HepG2 (cell line): ENCODE data around the gene MAP2K2. TPM values are rescaled to one million over a fixed set of nuclear protein-coding genes. Genes with fewer than 3 reads are reported as not detected.

Source experiments
- ATAC-seq: fragments of 200-7000 bp; cut with Tn5 transposase; 3 replicates; pipeline ENCODE4 v1.9.1; 2020; ENCODE audit warnings: mild to moderate bottlenecking, moderate library complexity
- BruUV-seq: library from RNA; stranded (reverse); fragments of 400-500 nt; replicated peaks from 2 replicates; lab custom pipeline; 2021; lab: Mats Ljungman, UMichigan
- CTCF ChIA-PET: fragments of 300-600 bp; formaldehyde crosslinking; extraction: SDS; loops from one replicate; lab custom pipeline; 2021; ENCODE audit warnings: low total read pairs, inconsistent platforms, low intra/inter-chr PET ratio; lab: Yijun Ruan, JAX
- POLR2A ChIA-PET: fragments of 350-600 bp; sonication (Branson Sonifier 250); formaldehyde crosslinking; loops from one replicate; lab custom pipeline; 2020; ENCODE audit warnings: antibody characterized with exemption, inconsistent platforms; lab: Yijun Ruan, JAX
- DNase-seq: peaks from one replicate; pipeline ENCODE4 v3.0.0-alpha.2; 2015; ENCODE audit warnings: low spot score
- FAIRE-seq: peaks from 3 replicates; lab custom pipeline; 2011; peaks lifted over from hg19 to GRCh38; lab: Jason Lieb, UNC
- H2AFZ ChIP-seq: one replicate; pipeline ENCODE4 v1.6.1; 2011; ENCODE audit warnings: low read length, inconsistent platforms
- H3K27ac ChIP-seq: fragments of 300-600 bp; 3 replicates; pipeline ENCODE4 v1.8.0; 2011; ENCODE audit warnings: mixed run types, mild to moderate bottlenecking, mixed read lengths, low read length, inconsistent platforms; ENCODE audit not compliant: insufficient read depth; ENCODE audit errors: extremely low read length
- H3K27me3 ChIP-seq, 2 experiments: fragments of 200-600 bp in 1 of 2; 2 replicates in 1 of 2; 3 replicates in 1 of 2; pipeline versions ENCODE4 v1.6.0 to v1.8.0; 2011; ENCODE audit warnings: low read length in 2 of 2, mild to moderate bottlenecking in 2 of 2, moderate library complexity in 2 of 2, inconsistent platforms in 1 of 2; ENCODE audit not compliant: insufficient read depth in 2 of 2, control insufficient read depth in 1 of 2
- H3K36me3 ChIP-seq, 2 experiments: fragments of 200-600 bp in 1 of 2; replicated peaks in 1 of 2; 2 replicates in 1 of 2; 3 replicates in 1 of 2; pipeline versions ENCODE4 v1.5.1 to v1.8.0; 2011; ENCODE audit warnings: low read length in 2 of 2, inconsistent platforms in 1 of 2; ENCODE audit not compliant: insufficient read depth in 2 of 2, control insufficient read depth in 1 of 2
- H3K4me1 ChIP-seq: 2 replicates; pipeline ENCODE4 v1.5.1; 2012; ENCODE audit warnings: low read length, inconsistent platforms; ENCODE audit not compliant: insufficient read depth
- H3K4me2 ChIP-seq: 2 replicates; pipeline ENCODE4 v1.6.0; 2011; ENCODE audit warnings: low read depth, low read length, inconsistent platforms
- H3K4me3 ChIP-seq, 3 experiments: fragments of 200-600 bp in 1 of 3; sonication (generic), shearing (Covaris generic) in 1 of 3; replicated peaks in 1 of 3; 2 replicates each; pipeline ENCODE4 v1.5.1; 2011 to 2016; ENCODE audit warnings: low read length in 3 of 3, inconsistent platforms in 2 of 3, low read depth in 2 of 3, mild to moderate bottlenecking in 2 of 3, control low read depth in 1 of 3, mixed read lengths in 1 of 3; ENCODE audit not compliant: insufficient read depth in 1 of 3
- H3K79me2 ChIP-seq: one replicate; pipeline ENCODE4 v1.6.1; 2011; ENCODE audit warnings: low read length, inconsistent platforms; ENCODE audit not compliant: insufficient read depth
- H3K9ac ChIP-seq: 2 replicates; pipeline ENCODE4 v1.6.0; 2011; ENCODE audit warnings: mild to moderate bottlenecking, low read depth, low read length, inconsistent platforms; ENCODE audit not compliant: insufficient read depth
- H3K9me3 ChIP-seq: 2 replicates; pipeline ENCODE4 v1.5.1; 2012; ENCODE audit warnings: mild to moderate bottlenecking, low read length
- H4K20me1 ChIP-seq: 2 replicates; pipeline ENCODE4 v1.6.0; 2011; ENCODE audit warnings: inconsistent platforms, mild to moderate bottlenecking, low read length, moderate library complexity; ENCODE audit not compliant: insufficient read depth
- AGO2 ChIP-seq: fragments of 200-400 bp; formaldehyde crosslinking; optimal IDR thresholded peaks from 2 replicates; pipeline ENCODE3; 2017; ENCODE audit warnings: mild to moderate bottlenecking, low read depth, low read length, moderate library complexity
- GLI4 ChIP-seq: sonication (generic); formaldehyde crosslinking; IDR thresholded peaks from 2 replicates; pipeline ENCODE4 v1.5.1; 2020; ENCODE audit warnings: missing genetic modification reagents, mild to moderate bottlenecking, moderate library complexity, borderline replicate concordance
- RBFOX2 ChIP-seq: fragments of 200-400 bp; formaldehyde crosslinking; IDR thresholded peaks from 2 replicates; pipeline ENCODE4 v1.6.1; 2017; ENCODE audit warnings: low read depth, mild to moderate bottlenecking, low read length
- WGBS: methylation state at CpG from one replicate; pipeline ENCODE4 v1.1.6; 2017; ENCODE audit warnings: low lambda C conversion rate; 5-methylcytosine and 5-hydroxymethylcytosine counted together
- in situ Hi-C: cut with HindIII; loops from 2 replicates; pipeline ENCODE4 v1.10.0; 2017; ENCODE audit warnings: low pct_unique_long_range_greater_than_20kb; ENCODE audit not compliant: extremely low pct_ligation_motif_present
- intact Hi-C: fragments of 100-400 bp; cut with micrococcal nuclease; formaldehyde crosslinking; loops from one replicate; pipeline ENCODE4 v1.10.0; 2022; ENCODE audit not compliant: unreplicated experiment
- polyA plus RNA-seq, 8 experiments: library from polyadenylated mRNA; depleted of rRNA in 3 of 8; stranded (reverse) in 7 of 8; unstranded in 1 of 8; fragments of >200 nt; fragmentation: Illumina TruSeq in 4 of 8; extraction: Trizol in 4 of 8; gene quantifications; 2 replicates each; pipeline versions ENCODE4 v1.2.1 to v1.2.3, GENCODE V29; 2011 to 2016; ENCODE audit warnings: low read depth in 4 of 8, missing spikeins in 1 of 8, mixed read lengths in 1 of 8; ENCODE audit not compliant: insufficient read depth in 1 of 8
- total RNA-seq, 5 experiments: library from RNA; depleted of rRNA; stranded (reverse); fragments of >200 nt; fragmentation: Illumina TruSeq; extraction: Trizol; gene quantifications; 2 replicates each; pipeline ENCODE4 v1.2.3, GENCODE V29; 2016; ENCODE audit warnings: low read depth in 1 of 5
- TF ChIP-seq, protein P1 (sequence below): sonication (generic); formaldehyde crosslinking; IDR thresholded peaks from 2 replicates; pipeline ENCODE4 v1.4.0; 2020; ENCODE audit warnings: missing genetic modification reagents
- TF ChIP-seq, protein P2 (sequence below): IDR thresholded peaks from 2 replicates; pipeline ENCODE4 v1.6.1; 2016
- TF ChIP-seq, protein P3 (sequence below): sonication (generic); formaldehyde crosslinking; IDR thresholded peaks from 2 replicates; pipeline ENCODE4 v1.4.0; 2020; ENCODE audit warnings: missing genetic modification reagents
- TF ChIP-seq, protein P4 (sequence below): sonication (generic); formaldehyde crosslinking; IDR thresholded peaks from 2 replicates; pipeline ENCODE4 v1.5.0; 2020; ENCODE audit warnings: mild to moderate bottlenecking, missing genetic modification reagents, moderate library complexity
- TF ChIP-seq, protein P5 (sequence below): sonication (generic); formaldehyde crosslinking; IDR thresholded peaks from 2 replicates; pipeline ENCODE4 v1.5.0; 2020; ENCODE audit warnings: mild to moderate bottlenecking, missing genetic modification reagents

The MAP2K2 gene
- total and polyA plus RNA-seq, 2 of the 13 experiments (the other 11 are each of a cell fraction or from before 2014, with no cell fraction given) = 70.3 to 80.9 TPM

DNA sequence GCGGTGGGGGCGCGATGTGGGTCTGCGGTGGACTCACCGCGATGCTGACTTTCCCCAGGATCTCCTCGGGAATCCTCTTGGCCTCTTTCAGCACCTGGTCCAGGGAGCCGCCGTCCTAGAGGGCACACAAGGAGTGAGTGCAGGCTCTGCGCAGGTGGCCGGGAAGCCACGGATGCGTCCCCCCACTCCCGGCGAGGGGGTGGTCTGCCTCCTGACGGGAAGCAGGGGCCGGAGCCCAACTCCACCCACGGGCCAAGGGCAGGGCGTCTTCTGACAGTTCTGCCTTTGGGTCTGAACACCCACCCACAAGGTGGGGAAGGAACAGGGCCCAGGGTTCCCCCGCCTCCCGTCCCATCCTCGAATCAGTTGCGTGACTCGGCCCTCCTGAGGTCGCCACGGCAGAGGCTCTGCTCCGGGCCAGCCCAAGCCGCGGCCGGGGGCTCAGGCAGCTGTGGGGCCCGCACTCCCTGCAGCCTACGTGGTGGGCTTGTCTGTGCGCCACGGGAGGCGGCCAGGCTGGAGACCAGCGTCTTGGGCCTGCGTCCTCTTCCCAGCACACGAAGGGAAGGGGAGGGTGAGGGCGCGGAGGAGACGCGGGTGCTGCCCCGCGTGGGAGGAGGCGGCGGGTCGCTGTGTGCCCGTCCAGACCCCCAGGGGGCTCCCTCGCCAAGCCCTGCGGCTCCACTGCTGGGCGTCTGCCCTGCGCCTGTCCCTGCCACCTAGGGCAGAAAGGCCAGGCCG, 21.4 kb downstream of the MAP2K2 start:
- CTCF ChIA-PET = no interaction called here
- POLR2A ChIA-PET = no interaction called here
- H3K9me3 ChIP-seq = no peaks in the 10 kb centered on the region
- TF ChIP-seq, protein P1, sequence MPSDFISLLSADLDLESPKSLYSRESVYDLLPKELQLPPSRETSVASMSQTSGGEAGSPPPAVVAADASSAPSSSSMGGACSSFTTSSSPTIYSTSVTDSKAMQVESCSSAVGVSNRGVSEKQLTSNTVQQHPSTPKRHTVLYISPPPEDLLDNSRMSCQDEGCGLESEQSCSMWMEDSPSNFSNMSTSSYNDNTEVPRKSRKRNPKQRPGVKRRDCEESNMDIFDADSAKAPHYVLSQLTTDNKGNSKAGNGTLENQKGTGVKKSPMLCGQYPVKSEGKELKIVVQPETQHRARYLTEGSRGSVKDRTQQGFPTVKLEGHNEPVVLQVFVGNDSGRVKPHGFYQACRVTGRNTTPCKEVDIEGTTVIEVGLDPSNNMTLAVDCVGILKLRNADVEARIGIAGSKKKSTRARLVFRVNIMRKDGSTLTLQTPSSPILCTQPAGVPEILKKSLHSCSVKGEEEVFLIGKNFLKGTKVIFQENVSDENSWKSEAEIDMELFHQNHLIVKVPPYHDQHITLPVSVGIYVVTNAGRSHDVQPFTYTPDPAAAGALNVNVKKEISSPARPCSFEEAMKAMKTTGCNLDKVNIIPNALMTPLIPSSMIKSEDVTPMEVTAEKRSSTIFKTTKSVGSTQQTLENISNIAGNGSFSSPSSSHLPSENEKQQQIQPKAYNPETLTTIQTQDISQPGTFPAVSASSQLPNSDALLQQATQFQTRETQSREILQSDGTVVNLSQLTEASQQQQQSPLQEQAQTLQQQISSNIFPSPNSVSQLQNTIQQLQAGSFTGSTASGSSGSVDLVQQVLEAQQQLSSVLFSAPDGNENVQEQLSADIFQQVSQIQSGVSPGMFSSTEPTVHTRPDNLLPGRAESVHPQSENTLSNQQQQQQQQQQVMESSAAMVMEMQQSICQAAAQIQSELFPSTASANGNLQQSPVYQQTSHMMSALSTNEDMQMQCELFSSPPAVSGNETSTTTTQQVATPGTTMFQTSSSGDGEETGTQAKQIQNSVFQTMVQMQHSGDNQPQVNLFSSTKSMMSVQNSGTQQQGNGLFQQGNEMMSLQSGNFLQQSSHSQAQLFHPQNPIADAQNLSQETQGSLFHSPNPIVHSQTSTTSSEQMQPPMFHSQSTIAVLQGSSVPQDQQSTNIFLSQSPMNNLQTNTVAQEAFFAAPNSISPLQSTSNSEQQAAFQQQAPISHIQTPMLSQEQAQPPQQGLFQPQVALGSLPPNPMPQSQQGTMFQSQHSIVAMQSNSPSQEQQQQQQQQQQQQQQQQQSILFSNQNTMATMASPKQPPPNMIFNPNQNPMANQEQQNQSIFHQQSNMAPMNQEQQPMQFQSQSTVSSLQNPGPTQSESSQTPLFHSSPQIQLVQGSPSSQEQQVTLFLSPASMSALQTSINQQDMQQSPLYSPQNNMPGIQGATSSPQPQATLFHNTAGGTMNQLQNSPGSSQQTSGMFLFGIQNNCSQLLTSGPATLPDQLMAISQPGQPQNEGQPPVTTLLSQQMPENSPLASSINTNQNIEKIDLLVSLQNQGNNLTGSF (CRISPR knock-in tag) = no peak
- TF ChIP-seq, protein P2, sequence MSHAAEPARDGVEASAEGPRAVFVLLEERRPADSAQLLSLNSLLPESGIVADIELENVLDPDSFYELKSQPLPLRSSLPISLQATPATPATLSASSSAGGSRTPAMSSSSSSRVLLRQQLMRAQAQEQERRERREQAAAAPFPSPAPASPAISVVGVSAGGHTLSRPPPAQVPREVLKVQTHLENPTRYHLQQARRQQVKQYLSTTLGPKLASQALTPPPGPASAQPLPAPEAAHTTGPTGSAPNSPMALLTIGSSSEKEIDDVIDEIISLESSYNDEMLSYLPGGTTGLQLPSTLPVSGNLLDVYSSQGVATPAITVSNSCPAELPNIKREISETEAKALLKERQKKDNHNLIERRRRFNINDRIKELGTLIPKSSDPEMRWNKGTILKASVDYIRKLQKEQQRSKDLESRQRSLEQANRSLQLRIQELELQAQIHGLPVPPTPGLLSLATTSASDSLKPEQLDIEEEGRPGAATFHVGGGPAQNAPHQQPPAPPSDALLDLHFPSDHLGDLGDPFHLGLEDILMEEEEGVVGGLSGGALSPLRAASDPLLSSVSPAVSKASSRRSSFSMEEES (CRISPR knock-in tag) = no peak
- peak; percentile 56 for TF ChIP-seq RBFOX2
- no peak for TF ChIP-seq GLI4 (CRISPR knock-in tag)
- TF ChIP-seq, protein P3, sequence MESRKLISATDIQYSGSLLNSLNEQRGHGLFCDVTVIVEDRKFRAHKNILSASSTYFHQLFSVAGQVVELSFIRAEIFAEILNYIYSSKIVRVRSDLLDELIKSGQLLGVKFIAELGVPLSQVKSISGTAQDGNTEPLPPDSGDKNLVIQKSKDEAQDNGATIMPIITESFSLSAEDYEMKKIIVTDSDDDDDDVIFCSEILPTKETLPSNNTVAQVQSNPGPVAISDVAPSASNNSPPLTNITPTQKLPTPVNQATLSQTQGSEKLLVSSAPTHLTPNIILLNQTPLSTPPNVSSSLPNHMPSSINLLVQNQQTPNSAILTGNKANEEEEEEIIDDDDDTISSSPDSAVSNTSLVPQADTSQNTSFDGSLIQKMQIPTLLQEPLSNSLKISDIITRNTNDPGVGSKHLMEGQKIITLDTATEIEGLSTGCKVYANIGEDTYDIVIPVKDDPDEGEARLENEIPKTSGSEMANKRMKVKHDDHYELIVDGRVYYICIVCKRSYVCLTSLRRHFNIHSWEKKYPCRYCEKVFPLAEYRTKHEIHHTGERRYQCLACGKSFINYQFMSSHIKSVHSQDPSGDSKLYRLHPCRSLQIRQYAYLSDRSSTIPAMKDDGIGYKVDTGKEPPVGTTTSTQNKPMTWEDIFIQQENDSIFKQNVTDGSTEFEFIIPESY (CRISPR knock-in tag) = peak; percentile 93
- TF ChIP-seq AGO2 = peak; percentile 54
- TF ChIP-seq, protein P4, sequence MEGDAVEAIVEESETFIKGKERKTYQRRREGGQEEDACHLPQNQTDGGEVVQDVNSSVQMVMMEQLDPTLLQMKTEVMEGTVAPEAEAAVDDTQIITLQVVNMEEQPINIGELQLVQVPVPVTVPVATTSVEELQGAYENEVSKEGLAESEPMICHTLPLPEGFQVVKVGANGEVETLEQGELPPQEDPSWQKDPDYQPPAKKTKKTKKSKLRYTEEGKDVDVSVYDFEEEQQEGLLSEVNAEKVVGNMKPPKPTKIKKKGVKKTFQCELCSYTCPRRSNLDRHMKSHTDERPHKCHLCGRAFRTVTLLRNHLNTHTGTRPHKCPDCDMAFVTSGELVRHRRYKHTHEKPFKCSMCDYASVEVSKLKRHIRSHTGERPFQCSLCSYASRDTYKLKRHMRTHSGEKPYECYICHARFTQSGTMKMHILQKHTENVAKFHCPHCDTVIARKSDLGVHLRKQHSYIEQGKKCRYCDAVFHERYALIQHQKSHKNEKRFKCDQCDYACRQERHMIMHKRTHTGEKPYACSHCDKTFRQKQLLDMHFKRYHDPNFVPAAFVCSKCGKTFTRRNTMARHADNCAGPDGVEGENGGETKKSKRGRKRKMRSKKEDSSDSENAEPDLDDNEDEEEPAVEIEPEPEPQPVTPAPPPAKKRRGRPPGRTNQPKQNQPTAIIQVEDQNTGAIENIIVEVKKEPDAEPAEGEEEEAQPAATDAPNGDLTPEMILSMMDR (CRISPR knock-in tag) = peak; percentile 16; the same call in 1 of the 2 replicates
- TF ChIP-seq, protein P5, sequence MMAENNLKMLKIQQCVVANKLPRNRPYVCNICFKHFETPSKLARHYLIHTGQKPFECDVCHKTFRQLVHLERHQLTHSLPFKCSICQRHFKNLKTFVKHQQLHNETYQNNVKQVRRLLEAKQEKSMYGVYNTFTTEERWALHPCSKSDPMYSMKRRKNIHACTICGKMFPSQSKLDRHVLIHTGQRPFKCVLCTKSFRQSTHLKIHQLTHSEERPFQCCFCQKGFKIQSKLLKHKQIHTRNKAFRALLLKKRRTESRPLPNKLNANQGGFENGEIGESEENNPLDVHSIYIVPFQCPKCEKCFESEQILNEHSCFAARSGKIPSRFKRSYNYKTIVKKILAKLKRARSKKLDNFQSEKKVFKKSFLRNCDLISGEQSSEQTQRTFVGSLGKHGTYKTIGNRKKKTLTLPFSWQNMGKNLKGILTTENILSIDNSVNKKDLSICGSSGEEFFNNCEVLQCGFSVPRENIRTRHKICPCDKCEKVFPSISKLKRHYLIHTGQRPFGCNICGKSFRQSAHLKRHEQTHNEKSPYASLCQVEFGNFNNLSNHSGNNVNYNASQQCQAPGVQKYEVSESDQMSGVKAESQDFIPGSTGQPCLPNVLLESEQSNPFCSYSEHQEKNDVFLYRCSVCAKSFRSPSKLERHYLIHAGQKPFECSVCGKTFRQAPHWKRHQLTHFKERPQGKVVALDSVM (CRISPR knock-in tag) = no peak
- in situ Hi-C loops = no loop called here
- no peaks in the 10 kb centered on the region for H4K20me1 ChIP-seq
- ATAC-seq (no peak; the same call in 2 of the 3 replicates), DNase-seq (no peak), FAIRE-seq (no peak)
- H3K4me2 ChIP-seq = no peak overlapping the region
- no peaks in the 10 kb centered on the region for H3K27me3 ChIP-seq
- 94% methylated on average over 24 of the region's 53 CpGs for WGBS
- no peak overlapping the region for H3K9ac ChIP-seq
- BruUV-seq = no TSS peak
- no peaks in the 10 kb centered on the region for H3K4me1 ChIP-seq
- H3K27ac ChIP-seq = no peak overlapping the region
- intact Hi-C loops = no loop called here
- no peak overlapping the region for H2AFZ ChIP-seq
- H3K79me2 ChIP-seq = no peaks in the 10 kb centered on the region
- peaks cover 20 to 34% of the 10 kb centered on the region in 2 experiments for H3K36me3 ChIP-seq
- H3K4me3 ChIP-seq = no peak overlapping the region
